ENCODE measurements around the gene SNX9.

GRCh38 chr6:157911786-157912185 is 88.7 kb downstream of the SNX9 start:
- no peak for TF ChIP-seq EGR1 (IDR thresholded peaks at IDR 0.05)
- TF ChIP-seq CEBPB (IDR thresholded peaks at IDR 0.05), result no peak
- no peak for TF ChIP-seq RAD21 (IDR thresholded peaks at IDR 0.05; ENCODE audit: low read depth)
- TF ChIP-seq FOXM1 (IDR thresholded peaks at IDR 0.05; ENCODE audit: borderline replicate concordance, low read depth), result no peak
- no peak for TF ChIP-seq TAF1 (IDR thresholded peaks at IDR 0.05; ENCODE audit: low read depth)
- TF ChIP-seq NFIC (IDR thresholded peaks at IDR 0.05), result no peak
- no peak for TF ChIP-seq TEAD4 (IDR thresholded peaks at IDR 0.05)

Measured in Ishikawa (cell line).